Body of pancreas (tissue), 4 donors: ENCODE results near the gene SPATA33.

Experiments used
- CTCF ChIP-seq, 7 experiments: fragments of 450-650 bp in 4 of 7; fragments of 200-600 bp in 3 of 7; sonication (generic) in 3 of 7; IDR thresholded peaks; one replicate each; pipeline ENCODE4 v1.5.1; 2016 to 2019; ENCODE audit warnings: antibody characterized with exemption in 7 of 7
- POLR2A ChIP-seq, 3 donors: fragments of 450-650 bp; IDR thresholded peaks; one replicate each; pipeline ENCODE4 v1.6.1; 2016; ENCODE audit warnings: antibody characterized with exemption in 3 of 3, mild to moderate bottlenecking in 2 of 3

DNA sequence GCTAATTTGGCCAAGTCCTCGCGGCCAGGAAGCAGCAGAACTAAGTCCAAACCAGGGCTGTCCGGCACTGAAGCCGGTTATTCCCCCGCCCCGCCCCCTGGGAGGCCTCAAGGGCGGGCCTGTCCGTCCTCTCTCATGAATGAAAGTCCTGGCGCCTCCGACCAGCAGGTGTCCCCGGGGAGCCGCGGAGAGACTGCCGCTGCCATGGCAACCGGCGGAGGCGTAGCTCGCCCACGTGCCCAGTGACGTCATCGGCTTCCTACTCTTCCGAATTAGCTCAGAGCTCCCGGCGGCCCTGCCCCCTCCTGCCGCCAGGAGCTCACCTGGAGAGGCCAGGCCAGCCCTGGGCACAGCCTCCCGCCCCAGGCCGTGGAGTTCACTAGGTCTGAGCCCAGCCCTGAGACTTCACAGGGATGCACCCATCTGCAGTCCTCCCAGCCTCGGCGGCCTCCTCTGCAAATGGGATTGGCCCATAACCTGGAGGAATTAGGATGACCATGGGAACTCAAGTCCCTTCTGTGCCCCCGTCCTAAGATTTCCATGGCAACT is 42.5 kb downstream of the SPATA33 start:
- peak; percentile 58 to 98 (median 94) for TF ChIP-seq CTCF (IDR thresholded peaks at IDR 0.05)
- TF ChIP-seq POLR2A (IDR thresholded peaks at IDR 0.05) = peak; percentile 62 to 84 (median 80)
